ENCODE results near the gene MICU1. TPM values are rescaled to one million over a fixed set of nuclear protein-coding genes. Genes with fewer than 3 reads are reported as not detected.
"Not testable (repeated sequence)": the region's sequence is repeated elsewhere in the genome, so short reads cannot be mapped to it uniquely, and the experiment has no call there.

MICU1 gene
- total RNA-seq, 1 donor from 2014 or later, result 59.5 TPM

- intact Hi-C loops (cut with DNase I), result no loop called here
- no peak for DNase-seq (ENCODE audit: low spot score)
These were observed 52.8 kb downstream of the MICU1 start for GRCh38 chr10:72573079-72573478.

GRCh38 chr10:72567889-72568640 is 57.8 kb downstream of the MICU1 start:
- ATAC-seq (no peak), DNase-seq (ENCODE audit: low spot score) (no peak)
- intact Hi-C loops (cut with DNase I), result no loop called here

More at GRCh38 chr10:72573079-72573478, 52.8 kb downstream of the MICU1 start:
- no peak for ATAC-seq

- no peak for ATAC-seq
- intact Hi-C loops (cut with DNase I), result no loop called here
- DNase-seq (ENCODE audit: low spot score), result no peak
These were observed 58.5 kb downstream of the MICU1 start for GRCh38 chr10:72567421-72567820.

- intact Hi-C loops (cut with DNase I), result no loop called here
- no peak for DNase-seq (ENCODE audit: low spot score)
- ATAC-seq, result no peak
These were observed 61.3 kb downstream of the MICU1 start for GRCh38 chr10:72564596-72564995.

- no peak for DNase-seq (ENCODE audit: low spot score)
- no peak for ATAC-seq
- intact Hi-C loops (cut with DNase I), result no loop called here
These were observed 62.4 kb downstream of the MICU1 start for GRCh38 chr10:72563327-72563932.

- no peak for ATAC-seq
- intact Hi-C loops (cut with DNase I), result no loop called here
- DNase-seq (ENCODE audit: low spot score), result no peak
These were observed 64.1 kb downstream of the MICU1 start for GRCh38 chr10:72561745-72562166.

- ATAC-seq, result no peak
- intact Hi-C loops (cut with DNase I), result no loop called here
- no peak for DNase-seq (ENCODE audit: low spot score)
These were observed 68.5 kb downstream of the MICU1 start for GRCh38 chr10:72557362-72557761.

- intact Hi-C loops (cut with DNase I), result no loop called here
- DNase-seq (ENCODE audit: low spot score) (no peak), ATAC-seq (peak; percentile 95)
These were observed 73.0 kb downstream of the MICU1 start for GRCh38 chr10:72552857-72553256.

- ATAC-seq, result no peak
- no peak for DNase-seq (ENCODE audit: low spot score)
- intact Hi-C loops (cut with DNase I), result no loop called here
These were observed 75.6 kb downstream of the MICU1 start for GRCh38 chr10:72550239-72550638.

- intact Hi-C loops (cut with DNase I), result no loop called here
- no peak for ATAC-seq
- no peak for DNase-seq (ENCODE audit: low spot score)
These were observed 80.3 kb downstream of the MICU1 start for GRCh38 chr10:72545546-72545945.

GRCh38 chr10:72543855-72544254 is 82.0 kb downstream of the MICU1 start:
- ATAC-seq; DNase-seq (ENCODE audit: low spot score); intact Hi-C loops (cut with DNase I): not testable (repeated sequence)

- ATAC-seq, result no peak
These were observed 83.5 kb downstream of the MICU1 start for GRCh38 chr10:72542396-72542815.

GRCh38 chr10:72541337-72541736 is 84.5 kb downstream of the MICU1 start:
- no peak for DNase-seq (ENCODE audit: low spot score)
- intact Hi-C loops (cut with DNase I), result no loop called here
- ATAC-seq, result no peak

More at GRCh38 chr10:72542396-72542815, 83.5 kb downstream of the MICU1 start:
- intact Hi-C loops (cut with DNase I), result no loop called here
- no peak for DNase-seq (ENCODE audit: low spot score)

- ATAC-seq (no peak), DNase-seq (ENCODE audit: low spot score) (no peak)
- intact Hi-C loops (cut with DNase I), result no loop called here
These were observed 85.6 kb downstream of the MICU1 start for GRCh38 chr10:72540193-72540807.

- DNase-seq (ENCODE audit: low spot score) (no peak), ATAC-seq (no peak)
- intact Hi-C loops (cut with DNase I), result no loop called here
These were observed 86.7 kb downstream of the MICU1 start for GRCh38 chr10:72539137-72539536.

- ATAC-seq (no peak), DNase-seq (ENCODE audit: low spot score) (no peak)
- intact Hi-C loops (cut with DNase I), result no loop called here
These were observed 100.2 kb downstream of the MICU1 start for GRCh38 chr10:72525689-72526088.

- ATAC-seq, result no peak
- no peak for DNase-seq (ENCODE audit: low spot score)
- intact Hi-C loops (cut with DNase I), result no loop called here
These were observed 100.6 kb downstream of the MICU1 start for GRCh38 chr10:72525277-72525676.

GRCh38 chr10:72524489-72524888 is 101.4 kb downstream of the MICU1 start:
- ATAC-seq, result no peak
- intact Hi-C loops (cut with DNase I), result no loop called here
- DNase-seq (ENCODE audit: low spot score), result no peak

GRCh38 chr10:72523932-72524396 is 101.9 kb downstream of the MICU1 start:
- no peak for ATAC-seq

GRCh38 chr10:72523062-72523461 is 102.8 kb downstream of the MICU1 start:
- intact Hi-C loops (cut with DNase I), result no loop called here
- ATAC-seq, result no peak

More at GRCh38 chr10:72523932-72524396, 101.9 kb downstream of the MICU1 start:
- no peak for DNase-seq (ENCODE audit: low spot score)
- intact Hi-C loops (cut with DNase I), result no loop called here

More at GRCh38 chr10:72523062-72523461, 102.8 kb downstream of the MICU1 start:
- DNase-seq (ENCODE audit: low spot score), result no peak

Data from sciatic nerve (tissue), 2 donors.